GM18507 (cell line): ENCODE results near the gene FREM2.

ENCODE experiments used
- DNase-seq: peaks from one replicate; pipeline ENCODE4 v3.0.0; 2011; ENCODE audit warnings: low read depth; ENCODE audit not compliant: insufficient read length; ENCODE audit errors: extremely low spot score
- FAIRE-seq: peaks from 2 replicates; lab custom pipeline; 2011; peaks lifted over from hg19 to GRCh38; lab: Jason Lieb, UNC

FREM2 gene

DNA sequence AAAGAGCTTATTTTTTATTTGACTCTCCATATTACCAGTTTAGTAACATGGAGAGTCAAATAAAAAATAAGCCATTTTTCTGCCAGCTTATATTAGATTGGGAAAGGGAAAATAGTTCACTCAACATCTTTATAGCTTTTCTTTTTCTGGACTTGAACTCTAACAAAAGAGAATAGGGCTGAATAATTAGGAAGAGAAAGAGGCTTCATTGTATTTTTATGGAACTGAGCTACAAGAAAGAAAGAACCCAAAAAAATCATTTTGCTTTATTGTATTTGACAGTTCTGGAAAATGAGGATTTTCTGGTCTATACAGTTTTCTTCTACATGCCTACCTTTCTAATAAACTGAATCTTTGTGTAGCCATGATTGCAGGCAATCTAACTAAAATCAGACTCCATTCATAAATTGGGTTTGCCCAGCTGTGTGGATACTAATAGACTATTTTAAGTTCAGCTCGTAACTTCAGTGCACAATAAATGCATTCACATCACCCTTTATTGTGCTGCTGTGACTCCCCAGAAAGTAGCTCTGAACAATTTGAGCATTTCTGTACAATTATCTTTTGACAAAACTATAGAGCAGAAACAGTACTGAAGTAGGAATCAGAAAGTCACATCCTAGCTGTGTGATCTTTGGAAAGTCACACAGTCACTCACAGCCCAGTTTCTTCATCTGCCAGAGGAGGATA lies 188.5 kb downstream of the FREM2 start:
- no peak for FAIRE-seq
- DNase-seq, result no peak

DNA sequence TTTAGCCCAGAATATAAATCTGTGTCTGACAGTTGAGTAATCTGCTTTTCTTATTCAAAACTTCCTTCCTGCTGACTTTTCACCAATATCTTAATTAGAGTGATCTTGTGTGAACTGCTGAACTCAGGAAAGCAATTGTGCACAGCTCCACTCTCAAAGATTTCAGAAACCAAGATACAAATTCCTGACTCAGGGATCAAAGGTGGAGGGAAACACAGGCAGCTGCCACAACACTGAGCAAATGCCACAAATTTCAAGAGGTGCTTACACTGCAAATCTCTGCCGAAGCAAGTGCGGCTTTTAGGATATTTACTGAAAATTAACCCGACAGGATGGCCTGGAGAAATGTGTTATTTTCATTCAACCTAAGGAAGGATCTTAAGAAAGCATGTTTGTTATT lies 192.4 kb downstream of the FREM2 start:
- no peak for FAIRE-seq
- DNase-seq, result no peak

DNA sequence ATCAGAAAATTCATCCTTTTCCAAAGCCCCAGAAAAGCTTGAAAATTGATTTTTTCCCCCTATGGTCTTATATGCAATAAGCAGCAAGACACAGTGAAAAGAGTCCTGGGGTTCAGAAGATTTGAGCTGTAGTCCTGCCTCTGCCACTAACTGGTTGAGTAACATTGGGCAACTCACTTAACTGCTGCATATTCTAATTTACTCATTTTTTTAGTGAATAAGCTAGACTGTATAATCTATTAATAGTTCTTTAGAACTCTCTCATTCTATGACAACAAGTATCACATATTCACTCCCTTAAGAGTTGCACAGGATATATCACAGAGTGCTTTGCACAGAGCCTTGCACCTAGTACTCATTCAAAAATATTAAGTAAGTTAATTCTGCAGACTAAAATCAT lies 192.9 kb downstream of the FREM2 start:
- FAIRE-seq, result no peak
- DNase-seq, result no peak

DNA sequence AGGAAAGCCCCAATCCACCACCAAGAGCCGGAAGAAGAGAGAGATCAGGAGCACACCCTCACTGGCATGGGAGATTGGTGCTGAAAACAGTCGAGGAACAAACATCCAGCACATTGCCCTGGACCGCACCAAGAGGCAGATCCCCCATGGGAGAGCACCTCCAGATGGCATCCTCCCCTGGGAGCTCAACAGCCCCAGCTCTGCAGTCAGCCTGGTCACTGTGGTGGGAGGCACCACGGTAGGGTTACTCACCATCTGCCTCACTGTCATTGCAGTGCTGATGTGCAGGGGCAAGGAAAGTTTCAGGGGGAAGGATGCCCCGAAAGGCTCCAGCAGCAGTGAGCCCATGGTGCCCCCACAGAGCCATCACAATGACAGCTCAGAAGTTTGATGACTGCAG lies 193.5 kb downstream of the FREM2 start:
- FAIRE-seq (no peak), DNase-seq (no peak)

DNA sequence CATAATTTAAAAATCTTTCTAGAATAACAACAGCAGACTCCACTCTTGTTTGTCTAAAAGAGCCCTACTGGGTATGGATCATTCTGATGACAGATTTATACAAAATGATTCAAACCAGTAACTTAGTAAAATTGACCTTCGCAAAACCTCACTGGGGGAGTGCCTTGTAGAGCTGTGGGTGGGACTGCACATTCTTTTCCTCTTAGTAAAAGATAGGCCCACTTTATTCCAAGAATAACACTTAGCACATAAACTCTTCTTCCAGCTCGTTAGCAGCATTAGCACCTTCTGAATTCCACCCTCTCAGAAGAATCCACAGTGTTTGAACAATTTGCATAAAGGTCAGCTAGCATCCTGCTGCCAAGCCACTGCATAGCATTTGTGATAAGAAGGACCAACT lies 196.9 kb downstream of the FREM2 start:
- FAIRE-seq (no peak), DNase-seq (no peak)

DNA sequence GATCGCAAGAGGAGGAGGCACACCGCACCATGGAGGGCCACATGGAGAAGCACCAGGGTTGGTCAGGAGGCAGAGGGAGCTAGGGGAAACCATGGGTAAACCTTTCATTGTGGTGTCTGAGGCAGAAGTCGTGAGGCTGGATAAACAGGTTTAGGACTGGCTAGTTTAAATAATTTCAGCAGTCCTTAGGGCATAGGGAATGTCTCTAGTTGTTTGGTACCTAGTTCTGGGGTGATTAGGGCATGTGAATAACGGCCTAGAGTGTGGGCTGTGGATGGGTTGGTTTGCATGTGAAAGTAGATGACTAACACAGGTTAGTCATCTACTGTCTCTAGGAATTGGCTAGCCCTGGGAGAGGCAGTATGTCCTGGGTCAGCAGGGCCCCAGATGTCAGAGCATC lies 201.4 kb downstream of the FREM2 start:
- DNase-seq (no peak), FAIRE-seq (no peak)

DNA sequence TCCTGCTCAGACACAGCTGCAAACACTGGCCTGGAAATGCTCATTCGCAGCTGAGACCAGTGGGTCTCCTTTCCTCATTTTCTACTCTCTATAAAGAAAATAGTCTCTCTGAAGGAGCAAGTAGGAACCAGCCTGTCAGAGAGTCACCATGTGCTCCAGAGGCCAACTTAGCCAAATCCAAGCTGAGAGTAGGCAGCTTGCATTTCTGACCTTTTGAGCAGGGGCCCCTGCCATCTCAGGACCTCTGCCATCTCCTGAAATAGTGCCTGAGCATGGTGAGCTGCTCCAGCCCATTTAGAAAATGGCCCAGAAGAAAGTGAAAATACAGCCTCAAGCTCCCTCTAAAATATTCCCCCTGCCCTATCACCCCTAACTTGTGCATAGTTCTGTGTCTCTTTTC lies 208.2 kb downstream of the FREM2 start:
- FAIRE-seq, result no peak
- no peak for DNase-seq

DNA sequence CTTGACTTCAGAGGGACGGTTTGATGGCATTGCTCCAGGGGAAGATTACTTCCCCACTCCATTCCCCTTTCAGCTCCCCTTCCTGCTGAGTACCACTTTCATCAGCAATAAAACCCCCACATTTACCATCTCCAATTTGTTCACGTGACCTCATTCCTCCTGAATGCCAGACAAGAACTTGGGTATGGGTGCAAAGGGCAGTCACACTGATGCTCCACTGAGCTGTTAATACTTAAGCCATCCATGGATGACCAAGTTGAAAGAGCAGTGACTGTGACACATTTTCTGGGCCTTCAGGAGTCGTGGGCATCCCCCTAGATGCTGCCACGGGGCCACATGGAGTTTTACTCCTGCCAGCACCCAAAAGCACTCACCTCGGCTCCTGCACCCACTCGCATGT lies 210.6 kb downstream of the FREM2 start:
- DNase-seq (no peak), FAIRE-seq (no peak)

DNA sequence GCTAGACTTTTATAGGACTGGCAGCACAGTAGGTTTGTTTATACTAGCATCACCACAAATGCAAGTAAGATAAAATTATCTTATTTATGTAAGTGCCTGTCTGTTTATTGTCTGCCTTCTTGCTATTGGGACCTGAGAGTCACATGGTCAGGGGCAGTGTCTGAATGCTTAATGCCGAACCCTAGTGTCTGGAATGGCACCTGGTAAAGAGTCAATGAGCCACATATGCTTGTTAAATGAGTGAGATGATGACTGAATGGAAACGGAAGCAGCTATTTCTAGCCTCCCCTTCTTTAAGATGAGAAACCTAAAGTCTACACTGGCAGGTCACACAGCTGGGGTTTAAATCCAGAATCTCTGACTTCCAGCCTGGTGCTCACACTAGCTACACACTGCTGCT lies 211.6 kb downstream of the FREM2 start:
- DNase-seq (no peak), FAIRE-seq (no peak)

DNA sequence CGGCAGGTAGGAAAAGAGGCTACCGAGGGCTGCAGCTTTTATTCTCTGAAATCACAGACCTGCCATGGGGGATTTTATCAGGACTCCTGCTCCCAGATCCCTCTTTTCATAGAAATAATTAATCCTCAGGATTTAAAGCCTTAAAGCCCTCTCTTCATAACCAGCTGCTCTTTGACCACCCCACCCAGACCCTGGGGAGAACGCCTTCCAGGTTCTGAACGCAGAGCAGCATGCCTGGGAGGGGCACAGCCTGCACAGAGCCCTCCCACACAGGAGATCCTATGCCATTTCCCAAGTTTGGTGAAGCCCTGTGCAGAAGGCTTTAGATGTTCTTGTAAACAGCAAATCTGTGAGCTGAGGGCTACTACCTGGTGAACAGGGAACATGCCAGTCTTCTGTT lies 212.7 kb downstream of the FREM2 start:
- no peak for DNase-seq
- FAIRE-seq, result no peak

DNA sequence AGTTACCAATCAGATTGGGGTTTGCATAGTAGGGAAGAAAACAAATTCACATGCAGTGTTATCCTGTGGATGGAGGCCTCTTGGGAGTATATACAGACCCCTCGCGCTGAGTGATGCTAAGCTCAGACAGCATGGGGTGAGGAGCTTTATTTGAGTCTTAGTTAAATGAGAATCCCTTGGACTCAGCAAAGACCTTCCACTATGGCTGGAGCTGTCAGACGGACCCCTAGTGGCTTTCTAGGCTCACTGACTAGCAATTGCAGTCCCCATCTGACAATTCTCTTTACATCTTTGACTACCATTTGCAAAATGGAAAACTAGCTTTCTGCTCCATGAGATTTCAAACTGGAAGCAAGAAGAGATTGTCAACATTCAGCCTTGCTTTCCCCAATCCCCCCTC lies 213.3 kb downstream of the FREM2 start:
- DNase-seq, result no peak
- no peak for FAIRE-seq

DNA sequence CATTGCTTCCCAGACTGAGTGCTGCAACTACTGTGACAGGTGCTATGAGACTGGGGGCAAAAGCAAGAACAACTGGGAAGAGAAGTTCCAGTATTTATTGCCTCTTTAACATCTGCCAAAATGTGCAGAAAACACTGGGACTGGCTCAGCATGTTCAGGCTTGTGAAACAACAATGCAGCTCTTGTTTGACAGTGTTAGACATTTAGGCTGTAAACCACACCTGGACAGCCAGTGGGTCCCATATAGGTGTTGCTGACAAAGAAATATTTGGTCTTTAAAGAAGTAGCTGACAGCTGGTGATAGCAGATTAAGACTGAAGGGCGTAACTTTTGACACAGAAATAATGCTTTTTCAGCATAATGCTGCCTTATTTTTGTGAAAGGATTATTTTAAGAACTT lies 215.7 kb downstream of the FREM2 start:
- DNase-seq, result no peak
- FAIRE-seq, result no peak

DNA sequence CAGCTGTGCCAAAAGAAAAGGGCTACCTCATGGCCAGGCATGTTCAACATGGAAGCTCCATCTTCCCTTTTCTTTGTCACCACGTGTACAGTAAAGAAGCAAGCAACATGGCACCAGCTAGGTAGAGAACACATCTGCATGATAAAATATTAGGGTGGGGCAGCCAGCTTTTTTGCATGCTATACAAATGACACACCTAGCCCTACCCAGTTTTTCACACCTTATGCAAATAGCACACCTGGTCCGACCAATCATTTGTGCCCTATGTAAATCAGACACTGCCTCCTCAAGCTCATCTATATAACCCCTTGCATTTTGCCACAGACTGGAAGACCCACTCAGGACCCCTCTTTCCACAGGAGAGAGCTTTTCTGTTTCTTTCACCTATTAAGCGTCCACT lies 218.2 kb downstream of the FREM2 start:
- FAIRE-seq, result no peak

DNA sequence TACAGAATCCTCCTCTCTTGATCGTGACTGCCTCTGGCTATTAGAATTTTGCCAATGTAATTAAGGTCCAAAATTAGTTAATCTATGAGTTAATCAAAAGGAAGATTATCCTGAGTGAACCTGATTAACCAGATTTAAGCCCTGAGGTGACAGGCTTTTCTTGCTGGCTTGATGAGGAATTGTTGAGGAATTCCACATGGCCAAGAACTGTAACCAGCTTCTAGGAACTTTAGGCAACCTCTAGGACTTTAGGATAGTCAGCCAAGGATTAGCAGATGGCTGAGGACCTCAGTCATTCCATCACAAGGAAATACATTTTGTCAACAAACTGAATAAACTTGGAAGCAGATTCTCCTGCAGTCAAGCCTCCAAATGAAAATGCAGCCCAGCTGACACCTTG lies 219.0 kb downstream of the FREM2 start:
- DNase-seq, result no peak
- FAIRE-seq, result no peak

More for the DNA sequence above, 218.2 kb downstream of the FREM2 start:
- no peak for DNase-seq

DNA sequence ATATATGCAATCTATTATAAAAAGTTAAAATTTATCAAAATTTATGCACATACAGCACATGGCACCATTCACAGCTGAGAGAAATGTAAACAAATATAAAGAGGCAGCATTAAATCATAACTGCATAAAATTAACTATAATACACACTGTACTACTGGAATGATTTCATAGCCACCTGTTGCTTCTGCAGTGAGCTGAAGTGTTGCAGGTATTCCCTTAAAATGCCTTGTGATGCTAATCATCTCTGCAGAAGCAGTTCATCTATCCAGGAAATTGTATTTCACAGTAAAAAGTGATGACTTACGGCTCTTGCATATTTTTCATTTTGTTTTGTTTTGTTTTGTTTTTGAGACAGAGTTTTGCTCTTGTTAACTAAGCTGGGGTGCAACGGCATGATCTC lies 221.7 kb downstream of the FREM2 start:
- FAIRE-seq (no peak), DNase-seq (no peak)

DNA sequence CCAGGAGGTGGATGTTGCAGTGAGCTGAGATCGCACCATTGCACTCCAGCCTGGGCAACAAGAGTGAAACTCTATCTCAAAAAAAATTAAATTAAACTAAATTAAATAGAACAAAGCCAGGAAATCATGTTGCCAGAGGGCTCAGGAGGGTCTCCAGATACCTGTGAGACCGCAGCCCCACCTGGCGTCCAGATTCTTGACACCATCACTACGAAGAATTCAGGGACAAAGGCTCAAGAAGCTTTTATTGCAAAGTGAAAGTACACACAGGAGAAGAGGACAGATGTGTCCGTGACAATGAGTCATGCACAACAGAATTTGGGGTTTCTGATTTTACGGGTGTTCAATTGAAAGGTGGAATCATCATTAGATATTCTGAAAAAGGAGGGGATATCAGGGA lies 227.2 kb downstream of the FREM2 start:
- DNase-seq (no peak), FAIRE-seq (no peak)

DNA sequence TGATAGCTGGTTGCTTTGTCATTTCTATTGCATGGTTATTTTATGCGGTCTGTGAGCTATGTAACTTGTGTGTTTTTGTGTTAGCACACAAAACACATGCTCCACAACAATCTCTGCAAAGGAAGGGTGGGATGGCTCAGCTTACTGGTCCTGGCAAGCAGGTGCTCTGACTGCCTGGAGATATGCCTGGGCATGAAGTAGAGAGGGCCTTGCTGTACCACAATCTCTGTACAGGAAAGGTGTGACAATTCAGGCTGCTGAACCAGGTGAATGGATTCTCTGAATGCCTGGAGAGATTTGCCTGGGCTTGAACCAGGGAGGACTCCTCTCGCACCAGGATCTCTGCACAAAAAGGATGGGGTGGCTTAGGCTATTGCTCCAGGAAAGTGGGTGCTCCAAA lies 234.2 kb downstream of the FREM2 start:
- DNase-seq (no peak), FAIRE-seq (no peak)

DNA sequence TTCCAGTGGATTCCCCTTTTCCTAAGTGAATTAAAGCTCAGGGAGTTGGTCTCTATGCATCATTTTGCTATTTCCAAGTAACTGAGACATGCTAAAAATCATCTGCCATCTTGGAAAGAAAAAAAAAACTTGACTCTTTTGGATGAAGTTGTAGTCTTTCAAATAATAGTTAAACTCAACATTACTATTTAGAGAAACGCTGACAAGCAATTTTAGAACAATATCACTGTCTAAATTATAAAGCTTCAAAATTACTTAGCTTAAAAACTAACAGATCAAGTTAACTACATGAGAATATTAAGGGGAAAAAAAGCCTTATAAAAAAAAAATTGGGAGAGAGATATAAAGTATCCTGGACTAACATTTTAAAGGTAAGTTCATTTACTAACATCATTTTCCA lies 235.3 kb downstream of the FREM2 start:
- DNase-seq (no peak), FAIRE-seq (no peak)

DNA sequence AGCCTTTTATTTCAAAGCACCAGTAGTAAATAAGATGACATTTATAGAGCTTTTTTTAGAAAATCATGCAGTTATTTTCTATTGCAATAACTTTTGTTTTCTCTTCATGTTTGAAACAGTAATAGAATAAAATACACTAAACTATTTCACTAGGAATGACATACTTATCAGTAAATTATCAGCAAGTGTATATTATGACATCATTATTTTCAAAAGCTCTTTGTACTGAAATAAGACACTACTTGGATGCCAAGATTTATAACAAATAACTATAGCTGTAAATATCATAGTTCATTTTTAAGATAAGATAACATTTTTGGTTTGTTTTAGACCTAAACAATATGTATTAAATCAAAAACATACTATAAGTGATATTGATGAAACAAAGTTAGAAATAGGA lies 246.9 kb downstream of the FREM2 start:
- DNase-seq (no peak), FAIRE-seq (no peak)
